K562 (cell line): ENCODE measurements around the gene EXOC3.

Source experiments
- ARNT ChIP-seq, 2 experiments: fragments of 450-650 bp; IDR thresholded peaks; 2 replicates each; pipeline ENCODE4 v1.6.1; 2016; ENCODE audit warnings: mild to moderate bottlenecking in 1 of 2
- BRF2 ChIP-seq: IDR thresholded peaks from 3 replicates; pipeline ENCODE4 v1.6.1; 2011; ENCODE audit warnings: borderline replicate concordance, mild to moderate bottlenecking; ENCODE audit not compliant: insufficient read length, insufficient read depth
- CREB1 ChIP-seq, 2 experiments: sonication (generic) in 1 of 2; formaldehyde crosslinking in 1 of 2; IDR thresholded peaks; 2 replicates each; pipeline versions ENCODE4 v1.6.1 to v1.8.0; 2012 to 2022; ENCODE audit warnings: inconsistent platforms in 1 of 2, mild to moderate bottlenecking in 1 of 2, missing genetic modification reagents in 1 of 2, moderate library complexity in 1 of 2
- CREM ChIP-seq: IDR thresholded peaks from 2 replicates; pipeline ENCODE4 v1.6.1; 2014; ENCODE audit warnings: antibody characterized with exemption, low read depth
- HMG20A ChIP-seq: fragments of 450-650 bp; formaldehyde crosslinking; conservative IDR thresholded peaks from 2 replicates; pipeline ENCODE4 v1.4.0; 2020; ENCODE audit warnings: mild to moderate bottlenecking, mixed read lengths
- KDM1A ChIP-seq, 2 experiments: fragments of 450-650 bp; IDR thresholded peaks; 2 replicates each; pipeline ENCODE4 v1.6.1; 2016; ENCODE audit warnings: mild to moderate bottlenecking in 2 of 2
- MAFF ChIP-seq: IDR thresholded peaks from 2 replicates; pipeline ENCODE4 v1.6.1; 2012; ENCODE audit warnings: low read length, improper control_type of control experiment
- MAZ ChIP-seq, 2 experiments: fragments of 450-650 bp in 1 of 2; sonication (generic) in 1 of 2; formaldehyde crosslinking; IDR thresholded peaks in 1 of 2; conservative IDR thresholded peaks in 1 of 2; 2 replicates each; pipeline versions ENCODE4 v1.4.0 to v1.5.0; 2020; ENCODE audit warnings: mild to moderate bottlenecking in 1 of 2, missing genetic modification reagents in 1 of 2
- NR2C1 ChIP-seq, 2 experiments: fragments of 450-650 bp; IDR thresholded peaks; 2 replicates each; pipeline ENCODE4 v1.6.1; 2017; ENCODE audit warnings: mild to moderate bottlenecking in 2 of 2, antibody characterized with exemption in 1 of 2, inconsistent platforms in 1 of 2, missing compliant biosample characterization in 1 of 2, missing genetic modification characterization in 1 of 2
- USF1 ChIP-seq: sonication (generic); formaldehyde crosslinking; IDR thresholded peaks from 2 replicates; pipeline ENCODE4 v1.9.0; 2022; ENCODE audit warnings: mild to moderate bottlenecking, missing genetic modification reagents
- TF ChIP-seq, protein P1 (sequence below), 3 experiments: IDR thresholded peaks in 2 of 3; conservative IDR thresholded peaks in 1 of 3; 2 replicates each; pipeline ENCODE4 v1.5.1; 2011 to 2012; ENCODE audit warnings: low read length in 3 of 3, mild to moderate bottlenecking in 3 of 3, control low read depth in 2 of 3, improper control_type of control experiment in 1 of 3, inconsistent platforms in 1 of 3, low read depth in 1 of 3, mixed read lengths in 1 of 3, moderate library complexity in 1 of 3; ENCODE audit not compliant: insufficient read depth in 2 of 3

DNA sequence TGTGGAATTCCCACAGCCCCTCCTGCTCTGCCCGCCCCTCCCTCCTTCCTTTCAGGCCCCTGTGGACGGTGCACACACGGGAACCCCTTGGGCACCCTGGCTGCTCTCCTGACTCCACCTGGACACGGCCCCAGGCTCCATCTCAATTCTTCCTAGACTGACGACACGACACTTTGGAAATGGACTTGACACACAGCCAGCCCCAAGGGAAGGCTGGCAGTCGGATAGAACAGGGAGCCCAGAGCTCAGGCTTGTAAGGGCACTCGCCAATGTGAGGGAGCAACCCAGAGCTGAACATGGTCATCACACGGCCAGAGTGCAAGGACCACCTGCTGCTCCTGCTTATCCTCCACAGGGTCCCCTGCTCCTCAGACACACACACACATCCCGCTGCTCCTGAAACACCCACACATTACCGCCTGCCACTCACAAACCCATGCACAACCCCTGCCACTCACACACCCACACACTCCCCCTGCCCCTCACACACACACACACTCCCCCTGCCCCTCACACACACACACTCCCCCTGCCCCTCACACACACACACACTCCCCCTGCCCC, 72.4 kb downstream of the EXOC3 start:
- TF ChIP-seq KDM1A (IDR thresholded peaks at IDR 0.05) (no peak), MAFF (no peak), ARNT (IDR thresholded peaks at IDR 0.05) (no peak), HMG20A (no peak), CREB1 (IDR thresholded peaks at IDR 0.05) (no peak), CREB1 (CRISPR knock-in tag; IDR thresholded peaks at IDR 0.05) (no peak), NR2C1 (IDR thresholded peaks at IDR 0.05) (no peak), NR2C1 (tag; IDR thresholded peaks at IDR 0.05) (no peak), USF1 (CRISPR knock-in tag) (no peak), MAZ (CRISPR knock-in tag; conservative IDR thresholded peaks at IDR 0.05 in 1 of 2, IDR thresholded peaks at IDR 0.05 in 1 of 2) (no peak), CREM (no peak), BRF2 (no peak)
- TF ChIP-seq, protein P1, sequence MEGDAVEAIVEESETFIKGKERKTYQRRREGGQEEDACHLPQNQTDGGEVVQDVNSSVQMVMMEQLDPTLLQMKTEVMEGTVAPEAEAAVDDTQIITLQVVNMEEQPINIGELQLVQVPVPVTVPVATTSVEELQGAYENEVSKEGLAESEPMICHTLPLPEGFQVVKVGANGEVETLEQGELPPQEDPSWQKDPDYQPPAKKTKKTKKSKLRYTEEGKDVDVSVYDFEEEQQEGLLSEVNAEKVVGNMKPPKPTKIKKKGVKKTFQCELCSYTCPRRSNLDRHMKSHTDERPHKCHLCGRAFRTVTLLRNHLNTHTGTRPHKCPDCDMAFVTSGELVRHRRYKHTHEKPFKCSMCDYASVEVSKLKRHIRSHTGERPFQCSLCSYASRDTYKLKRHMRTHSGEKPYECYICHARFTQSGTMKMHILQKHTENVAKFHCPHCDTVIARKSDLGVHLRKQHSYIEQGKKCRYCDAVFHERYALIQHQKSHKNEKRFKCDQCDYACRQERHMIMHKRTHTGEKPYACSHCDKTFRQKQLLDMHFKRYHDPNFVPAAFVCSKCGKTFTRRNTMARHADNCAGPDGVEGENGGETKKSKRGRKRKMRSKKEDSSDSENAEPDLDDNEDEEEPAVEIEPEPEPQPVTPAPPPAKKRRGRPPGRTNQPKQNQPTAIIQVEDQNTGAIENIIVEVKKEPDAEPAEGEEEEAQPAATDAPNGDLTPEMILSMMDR (IDR thresholded peaks at IDR 0.05 in 2 of 3, conservative IDR thresholded peaks at IDR 0.05 in 1 of 3; ENCODE audit: insufficient read depth in 2 of 3, low read depth in 1 of 3, low read length in 3 of 3) = no peak
